Effector CD4-positive, alpha-beta T cell (primary cell): ENCODE results near the gene GSTT2B. TPM values are rescaled to one million over a fixed set of nuclear protein-coding genes. Genes with fewer than 3 reads are reported as not detected.
"Not testable (repeated sequence)": the region's sequence is repeated elsewhere in the genome, so short reads cannot be mapped to it uniquely, and the experiment has no call there.

Experiments
- DNase-seq: peaks from one replicate; pipeline ENCODE4 v3.0.0-alpha.2; 2020
- total RNA-seq: gene quantifications from one replicate; lab custom pipeline; 2026; lab: John Stamatoyannopoulos, UW

GSTT2B gene, protein sequence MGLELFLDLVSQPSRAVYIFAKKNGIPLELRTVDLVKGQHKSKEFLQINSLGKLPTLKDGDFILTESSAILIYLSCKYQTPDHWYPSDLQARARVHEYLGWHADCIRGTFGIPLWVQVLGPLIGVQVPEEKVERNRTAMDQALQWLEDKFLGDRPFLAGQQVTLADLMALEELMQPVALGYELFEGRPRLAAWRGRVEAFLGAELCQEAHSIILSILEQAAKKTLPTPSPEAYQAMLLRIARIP
- total RNA-seq, result not detected

DNA sequence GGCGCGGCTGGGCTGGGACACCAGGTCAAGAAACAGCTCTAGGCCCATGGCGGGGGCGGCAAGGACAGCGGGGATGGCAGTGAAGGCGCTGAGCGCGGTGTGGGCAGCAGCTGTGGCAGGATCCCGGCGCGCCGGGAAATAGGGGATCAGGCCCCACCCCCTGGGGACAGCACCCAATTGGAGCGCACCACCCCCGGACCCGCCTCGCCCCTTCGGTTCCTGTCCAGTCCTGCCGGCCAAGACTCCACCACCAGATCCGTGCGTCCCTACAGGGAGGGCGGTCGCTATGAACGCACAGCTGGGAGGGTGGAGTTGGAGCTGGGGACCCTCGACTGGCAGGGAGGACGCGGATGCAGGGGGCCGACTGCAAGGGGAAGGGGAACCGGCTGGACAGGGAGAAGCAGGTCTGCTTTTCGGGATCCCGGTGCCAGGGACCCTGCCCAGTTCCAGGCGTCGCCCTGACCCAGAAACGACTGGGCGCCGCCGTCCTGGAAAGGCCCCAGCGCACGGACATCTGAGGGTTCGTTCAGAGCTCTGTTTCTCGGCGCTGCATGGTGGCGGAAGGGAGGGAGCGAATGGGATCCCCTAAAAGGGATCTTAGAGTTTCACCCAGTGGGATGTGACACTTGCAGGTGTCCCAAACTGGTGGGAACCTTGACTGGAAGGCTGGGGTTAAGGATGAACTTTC is at the start of gene GSTT2B:
Gene GSTT2B, minus strand, starts transcription at position 112 of the 688 bp plus-strand sequence. Its CDS starts 64 bp downstream, at position 48.
- DNase-seq, result not testable (repeated sequence)

DNA sequence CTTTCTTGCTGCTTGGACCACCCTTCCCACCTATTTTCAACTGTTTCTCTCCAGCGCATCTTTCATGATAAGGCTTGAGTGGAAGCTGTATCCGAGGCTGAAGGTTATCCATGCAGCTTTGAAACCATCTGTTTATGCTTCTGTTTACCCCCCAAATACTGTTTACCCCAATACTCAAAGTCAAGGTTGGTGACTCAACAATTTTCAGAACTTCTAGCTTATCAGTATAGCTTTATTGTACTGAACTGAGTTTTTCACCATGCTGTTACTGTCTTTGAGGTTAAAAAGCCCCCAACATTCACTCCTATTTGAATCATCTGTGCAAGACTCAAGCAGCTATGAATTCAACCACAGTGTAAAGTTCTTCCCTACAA is 49.0 kb upstream of the GSTT2B start:
- no peak for DNase-seq

DNA sequence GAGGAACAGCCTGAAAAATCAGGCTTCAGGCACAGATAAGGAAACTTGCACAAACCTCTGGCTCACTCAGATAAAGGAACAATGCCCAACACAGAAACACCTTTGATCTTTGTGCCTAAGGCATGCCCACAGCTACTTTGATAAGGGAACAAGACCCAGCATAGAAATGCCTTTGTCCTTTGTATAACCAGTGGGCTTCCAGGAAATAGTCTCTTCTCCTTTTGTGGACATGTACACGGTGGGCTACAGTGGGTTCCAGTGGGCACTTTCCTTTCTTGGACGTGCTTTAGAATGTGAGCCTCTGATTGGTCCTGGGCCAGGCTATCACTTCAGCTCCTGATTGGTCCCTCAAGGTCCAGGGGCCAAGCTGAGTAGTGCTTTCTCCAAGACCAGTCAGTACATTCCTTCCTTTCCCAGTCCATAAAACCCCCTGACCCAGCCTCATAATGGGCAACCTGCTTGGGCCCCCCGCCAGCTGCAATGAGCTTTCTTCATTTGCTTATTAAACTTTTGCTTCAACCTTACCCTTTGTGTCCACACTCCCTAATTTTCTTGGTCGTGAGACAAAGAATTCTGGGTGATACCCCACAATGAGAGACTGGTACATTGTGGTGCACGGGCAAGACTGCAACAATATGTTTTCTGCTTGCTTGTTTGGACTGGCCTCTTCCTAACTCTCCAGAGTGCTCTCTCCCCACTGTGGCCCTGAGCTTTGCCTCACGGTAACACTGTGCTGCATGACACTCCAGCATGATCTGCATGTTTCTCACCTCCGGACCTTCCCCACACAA is 48.4 kb upstream of the GSTT2B start:
- no peak for DNase-seq

DNA sequence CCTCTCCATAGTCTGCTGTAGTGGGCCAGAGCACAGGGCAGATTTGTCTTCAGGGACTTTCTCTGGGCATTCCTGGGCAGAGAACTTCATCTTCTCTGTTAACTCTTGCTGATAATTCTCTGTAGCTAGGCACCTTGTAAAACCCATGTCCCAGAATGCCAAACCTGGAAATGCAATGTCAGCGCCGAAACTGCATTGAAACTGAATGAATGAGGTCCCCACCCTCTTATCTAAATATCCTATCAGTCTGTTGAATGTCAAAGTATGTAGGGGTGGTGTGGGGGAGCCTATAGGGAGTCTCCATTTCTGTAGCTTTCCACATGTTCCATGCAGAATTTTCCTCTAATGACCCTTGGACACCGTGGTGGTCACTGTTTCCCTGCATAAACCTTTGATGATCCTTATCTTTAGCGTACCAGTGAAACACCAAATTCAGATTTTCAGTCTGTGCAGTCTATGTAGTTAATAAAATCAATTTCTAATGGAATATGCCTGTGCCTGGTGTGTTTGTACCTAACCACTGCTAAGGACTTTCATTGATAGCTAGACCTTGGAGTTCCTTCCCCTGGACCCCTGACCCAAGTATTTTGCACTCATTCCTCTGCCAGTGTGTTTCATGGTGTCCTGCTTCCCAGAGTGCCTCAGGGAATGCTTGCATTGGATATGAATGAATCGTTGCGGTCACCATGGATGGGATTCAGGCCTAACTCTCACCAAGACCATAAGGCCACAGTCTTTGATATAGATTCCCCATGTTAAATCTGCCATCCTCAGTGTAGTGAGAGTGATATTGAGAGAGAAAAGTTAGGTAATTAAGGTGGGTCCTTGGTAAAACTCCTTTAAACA is 47.6 kb upstream of the GSTT2B start:
- no peak for DNase-seq

DNA sequence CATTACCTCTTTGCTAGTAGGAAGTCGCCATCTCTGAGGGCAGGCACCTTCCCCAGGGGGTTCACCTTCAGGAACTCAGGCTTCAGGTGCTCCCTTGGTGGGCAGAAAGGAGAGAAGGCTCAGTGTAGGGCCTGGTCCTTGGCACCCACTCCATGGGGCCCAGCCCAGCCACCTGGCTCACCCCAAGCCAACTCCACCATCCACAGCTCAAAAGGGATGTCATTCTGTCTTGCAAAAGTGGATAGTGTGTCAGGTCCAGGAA is 47.0 kb upstream of the GSTT2B start:
- DNase-seq, result no peak

DNA sequence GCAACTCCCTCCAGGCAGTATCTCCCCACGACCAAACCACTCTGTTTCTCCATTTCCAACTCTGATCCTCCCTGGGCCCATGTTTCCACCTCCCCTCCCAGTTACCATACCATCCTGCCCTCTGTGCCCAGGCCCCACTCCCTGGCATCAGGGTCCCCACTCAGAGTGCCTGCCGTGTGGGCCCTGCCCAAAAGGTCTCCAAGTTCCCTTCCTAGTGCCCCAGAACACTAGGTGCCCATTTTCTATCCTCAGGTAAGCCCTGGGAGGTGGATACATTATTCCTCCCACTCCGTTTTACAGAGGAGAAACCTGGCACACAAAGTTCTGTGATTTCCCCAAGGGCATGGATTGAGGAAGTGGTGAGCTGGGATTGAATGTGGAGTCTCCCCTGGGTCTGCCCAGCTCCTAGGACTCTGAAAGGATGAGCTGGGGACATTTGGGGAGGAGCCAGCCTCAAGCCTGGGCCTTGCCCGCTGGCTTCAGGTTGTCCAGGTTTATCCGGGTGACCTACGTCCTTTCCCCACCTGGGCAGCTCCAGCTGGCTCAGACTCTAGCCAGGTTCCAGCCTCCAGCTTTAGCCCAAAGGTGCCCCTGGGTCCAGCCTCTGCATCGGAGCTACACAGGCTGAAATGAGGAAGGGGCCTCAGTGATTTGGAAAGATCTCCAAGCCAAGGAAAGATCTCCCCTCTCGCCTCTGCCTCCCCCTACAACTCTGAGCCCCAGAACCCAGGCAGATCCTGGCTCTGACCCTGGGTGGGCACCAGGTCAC is 46.4 kb upstream of the GSTT2B start:
- no peak for DNase-seq

DNA sequence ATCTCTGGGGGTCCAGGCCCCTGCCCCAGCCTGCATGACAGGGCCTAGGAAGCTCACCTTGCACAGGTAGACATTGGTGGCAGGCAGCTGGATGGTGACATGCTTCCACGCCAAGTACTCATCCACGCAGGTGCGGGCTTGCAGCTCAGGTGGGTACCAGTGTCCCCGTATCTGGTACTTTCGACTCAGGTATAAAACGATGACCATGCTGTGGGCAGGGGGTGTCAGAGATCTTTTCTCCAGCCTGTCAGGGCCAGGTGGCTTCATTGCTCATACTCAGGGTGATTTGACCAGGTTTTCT is 45.9 kb upstream of the GSTT2B start:
- no peak for DNase-seq

DNA sequence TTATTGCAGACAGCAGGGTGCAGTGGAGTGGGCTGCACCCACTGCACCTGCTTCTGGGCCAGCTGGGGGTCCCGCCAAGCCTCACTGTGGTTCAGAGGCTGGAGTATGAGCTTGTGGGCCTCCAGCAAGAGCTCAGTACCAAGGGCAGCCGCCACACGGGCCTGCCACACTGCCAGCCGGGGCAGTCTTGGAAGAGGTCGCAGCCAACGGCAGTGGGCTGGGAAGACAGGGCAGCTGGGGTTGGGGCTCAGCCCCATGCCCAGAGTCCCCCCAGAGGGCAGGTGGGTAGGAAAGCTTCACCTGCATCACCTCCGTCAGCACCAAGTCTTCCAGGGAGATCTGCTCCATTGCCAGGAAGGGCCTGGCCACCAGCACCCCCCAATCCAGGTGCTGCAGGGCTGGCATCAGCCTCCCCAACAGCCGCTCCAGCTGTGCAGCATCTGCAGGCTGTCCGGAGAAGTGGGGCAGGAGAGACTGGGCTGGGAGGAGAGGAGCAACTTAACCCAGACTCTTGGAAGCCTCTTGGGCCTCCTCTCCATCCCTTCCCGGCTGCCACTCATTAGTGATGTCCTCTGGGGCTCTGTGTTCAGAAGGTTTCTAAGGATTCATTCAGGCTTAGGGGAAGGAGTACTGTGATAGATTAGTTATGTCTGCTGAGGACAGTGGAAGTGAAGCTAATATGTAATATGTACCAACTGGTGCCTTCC is 45.4 kb upstream of the GSTT2B start:
- no peak for DNase-seq

DNA sequence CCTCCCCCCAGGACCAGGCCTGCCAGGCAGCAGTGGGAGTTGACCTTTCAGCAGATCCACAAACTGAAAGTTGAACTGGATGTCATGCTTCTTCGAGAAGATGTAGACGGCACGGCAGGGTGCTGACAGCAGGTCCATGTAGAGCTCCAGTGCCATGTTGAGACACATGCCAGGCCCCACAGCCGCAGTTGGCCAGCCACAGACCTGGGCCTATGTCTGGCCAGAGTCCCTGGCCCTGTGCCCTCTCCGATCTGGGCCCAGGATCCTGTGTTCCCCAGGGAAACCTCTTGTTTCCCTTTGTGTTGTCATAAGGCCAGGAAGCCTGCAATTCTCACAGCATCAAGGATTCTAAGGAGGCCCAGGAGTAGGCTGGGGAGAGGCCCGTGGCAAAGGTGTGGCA is 44.2 kb upstream of the GSTT2B start, which contains the start of gene GSTT4:
Gene GSTT4, minus strand, starts transcription at position 253 of the 400 bp plus-strand sequence. Its CDS starts 97 bp downstream, at position 156.
- no peak for DNase-seq

DNA sequence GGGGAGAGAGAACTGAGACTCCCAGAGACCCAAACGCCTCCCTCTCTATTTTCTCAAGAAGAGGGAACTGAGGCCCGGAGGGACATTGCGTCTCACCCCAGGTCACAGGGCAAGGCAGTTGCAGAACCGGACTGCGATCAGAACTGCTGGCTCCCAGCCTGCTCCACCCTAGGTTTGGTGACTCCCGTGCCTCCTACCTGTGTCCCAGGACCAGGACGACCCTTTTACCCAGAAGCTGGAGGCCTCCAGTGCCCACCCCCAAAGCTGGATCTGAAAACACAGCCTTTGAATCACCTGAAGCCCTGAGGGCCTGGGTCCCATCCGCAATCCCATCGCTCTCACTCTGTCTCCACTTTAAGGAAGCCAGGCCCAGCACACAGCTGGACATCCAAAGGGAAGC is 42.9 kb upstream of the GSTT2B start:
- no peak for DNase-seq

DNA sequence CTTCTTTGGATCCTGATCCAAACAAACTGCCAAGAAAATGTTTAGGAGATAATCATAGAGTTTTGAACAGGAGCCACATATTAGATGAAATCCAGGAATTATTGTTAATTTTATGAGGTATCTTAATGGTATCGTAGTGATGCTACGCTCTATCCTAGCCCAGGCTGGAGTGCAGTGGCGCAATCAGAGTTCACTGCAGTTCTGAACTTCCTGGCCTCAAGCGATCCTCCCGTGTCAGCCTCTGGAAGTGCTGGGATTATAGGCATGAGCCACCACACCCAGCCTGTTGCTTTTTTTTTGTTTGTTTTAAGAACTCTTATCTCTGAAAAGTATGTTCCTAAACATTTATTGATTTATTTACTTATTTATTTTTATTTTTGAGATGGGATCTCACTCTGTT is 41.9 kb upstream of the GSTT2B start:
- no peak for DNase-seq

DNA sequence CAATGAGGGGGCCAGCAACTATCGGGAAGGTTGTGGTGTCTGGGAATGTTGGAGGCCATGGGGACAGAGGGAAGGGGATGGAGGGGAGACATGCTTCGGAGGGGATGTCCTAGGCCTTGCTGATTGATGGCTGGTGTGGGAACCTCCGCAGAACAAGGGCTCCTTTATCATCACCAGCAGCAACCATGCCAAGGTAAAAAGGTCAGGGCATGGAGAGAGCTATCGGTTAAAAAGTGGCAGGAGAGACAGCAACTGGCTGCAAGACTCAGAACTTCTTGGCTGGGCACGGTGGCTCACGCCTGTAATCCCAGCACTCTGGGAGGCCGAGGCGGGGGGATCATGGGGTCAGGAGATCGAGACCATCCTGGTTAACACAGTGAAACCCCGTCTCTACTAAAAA is 41.3 kb upstream of the GSTT2B start:
- no peak for DNase-seq

DNA sequence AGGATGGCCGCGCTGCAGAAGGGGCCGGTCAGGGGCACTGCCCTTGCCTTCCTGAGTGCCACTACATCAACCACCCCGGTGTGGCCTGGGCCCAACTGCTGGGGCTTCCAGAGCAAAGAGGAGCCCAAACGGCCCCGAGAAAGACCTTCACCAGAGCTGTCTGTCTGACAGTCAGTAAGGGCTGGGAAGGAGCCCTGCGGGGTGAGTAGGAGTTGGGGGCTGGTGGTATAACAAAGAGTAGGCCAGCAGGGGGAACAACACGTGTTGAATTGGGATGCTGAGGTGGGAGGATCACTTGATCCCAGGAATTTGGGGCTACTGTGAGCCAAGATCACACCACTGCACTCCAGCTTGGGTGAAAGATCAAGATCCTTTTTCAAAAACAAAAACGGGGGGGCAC is 40.3 kb upstream of the GSTT2B start:
- no peak for DNase-seq

DNA sequence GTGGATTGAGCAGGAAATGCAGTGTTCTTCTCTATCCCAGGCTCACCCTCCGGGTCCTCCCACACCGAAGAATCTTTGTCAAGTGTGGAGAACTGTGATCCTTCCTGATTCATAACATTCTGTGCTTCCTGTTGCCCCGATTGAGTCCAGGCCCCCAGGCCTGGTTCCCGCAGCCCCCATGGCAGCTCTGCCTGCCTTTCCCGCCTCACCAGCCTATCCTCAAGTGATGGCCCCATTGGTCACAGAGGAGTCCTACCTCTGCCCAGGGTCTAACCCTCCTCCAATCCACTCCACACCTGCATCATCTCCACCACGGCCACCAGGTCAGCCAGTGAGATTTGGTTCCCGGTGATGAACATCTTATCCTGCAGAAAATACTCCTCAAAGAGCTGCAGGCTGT is 38.8 kb upstream of the GSTT2B start:
- DNase-seq, result not testable (repeated sequence)

DNA sequence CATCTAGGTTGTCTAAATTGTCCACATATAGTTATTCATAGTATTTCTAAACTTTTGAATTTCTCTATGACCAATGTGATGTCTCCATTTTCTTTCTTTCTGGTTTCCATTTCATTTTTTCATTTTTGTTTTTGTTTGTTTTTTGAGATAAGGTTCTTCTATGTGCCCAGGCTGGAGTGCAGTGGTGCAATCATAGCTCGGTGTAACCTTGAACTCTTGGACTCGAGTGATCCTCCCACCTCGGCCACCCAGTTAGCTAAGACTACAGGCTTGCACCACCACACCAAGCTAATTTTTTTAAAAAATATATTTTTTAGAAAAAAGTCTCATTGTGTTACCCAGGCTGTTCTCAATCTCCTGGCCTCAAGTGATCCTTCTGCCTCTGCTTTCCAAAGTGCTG is 36.1 kb upstream of the GSTT2B start:
- no peak for DNase-seq

DNA sequence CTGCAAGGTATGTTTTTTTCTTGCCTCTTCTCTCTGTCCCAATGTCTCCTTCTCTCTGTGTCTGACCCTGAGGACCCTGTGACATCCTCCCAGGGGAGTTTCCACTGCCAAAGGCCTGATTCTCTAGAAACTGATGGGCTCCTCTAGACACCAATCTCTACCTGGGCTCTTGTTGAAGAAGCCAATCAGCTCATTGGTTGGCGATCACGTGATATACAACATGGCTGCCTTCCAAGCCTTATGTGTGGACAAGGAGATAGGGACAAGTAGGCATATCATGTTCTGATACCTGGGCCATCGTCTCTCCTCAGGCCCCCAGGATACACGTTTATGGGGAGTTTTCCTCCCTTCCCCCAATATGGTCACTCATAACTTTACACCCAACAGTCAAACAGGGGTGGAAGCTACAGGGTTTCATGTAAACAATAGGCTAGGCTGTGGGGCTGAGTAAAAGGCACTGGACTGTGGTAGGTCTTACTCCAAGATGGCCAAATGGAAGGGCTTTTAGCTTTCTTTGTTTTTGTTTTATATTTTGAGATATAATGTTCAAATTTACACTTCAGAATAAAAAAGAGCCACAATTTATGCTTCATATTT is 32.7 kb upstream of the GSTT2B start:
- not testable (repeated sequence) for DNase-seq

DNA sequence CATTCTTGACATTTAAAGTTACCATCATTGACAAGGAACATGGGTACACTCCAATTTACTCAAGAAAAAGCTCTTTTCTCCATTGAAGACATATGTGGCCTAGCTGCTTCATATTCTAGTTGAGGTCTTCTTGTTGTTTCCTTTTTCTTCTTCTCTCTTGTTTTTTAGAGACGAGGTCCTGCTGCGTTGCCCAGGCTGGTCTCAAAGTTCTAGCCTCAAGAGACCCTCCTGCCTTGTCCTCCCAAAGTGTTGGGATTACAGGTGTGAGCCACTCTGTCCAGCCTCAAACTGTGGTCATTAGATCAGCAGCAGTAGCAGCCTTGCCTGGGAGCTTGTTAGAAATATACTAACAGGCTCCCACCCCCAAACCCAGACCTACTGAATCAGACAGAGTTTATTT is 32.1 kb upstream of the GSTT2B start:
- DNase-seq, result not testable (repeated sequence)

DNA sequence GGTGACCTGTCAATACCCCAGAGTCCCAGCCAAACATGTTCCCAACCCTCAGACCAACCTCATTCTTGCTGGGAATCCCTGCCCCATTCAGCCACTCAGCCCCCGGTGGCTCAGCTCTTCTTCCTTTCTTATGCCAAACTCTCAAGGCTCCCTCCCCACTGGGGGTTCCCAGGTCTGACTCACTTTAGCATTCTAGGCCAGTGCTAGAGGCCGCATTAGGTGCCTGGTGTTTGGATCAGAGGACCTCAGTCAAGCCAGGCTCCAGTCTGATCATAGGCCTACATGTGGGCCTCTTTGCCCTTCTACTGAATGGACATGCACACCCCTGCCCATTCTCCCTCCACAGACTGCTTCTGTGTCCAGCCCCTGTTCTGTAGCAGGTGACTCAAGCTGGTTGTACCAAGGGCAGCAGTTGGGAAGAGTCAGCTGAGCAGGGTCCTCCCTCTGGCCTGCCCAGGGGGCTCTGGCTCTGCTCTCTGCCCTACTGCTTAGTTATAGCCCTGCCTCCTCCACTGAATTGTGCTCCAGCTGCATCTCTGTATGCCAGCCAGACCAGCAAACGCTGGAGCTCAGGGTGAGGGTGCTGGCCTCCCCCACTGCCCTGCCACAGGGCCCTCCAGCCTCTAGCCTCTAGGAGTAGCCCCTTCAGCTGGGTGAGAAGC is 28.7 kb upstream of the GSTT2B start:
- not testable (repeated sequence) for DNase-seq

DNA sequence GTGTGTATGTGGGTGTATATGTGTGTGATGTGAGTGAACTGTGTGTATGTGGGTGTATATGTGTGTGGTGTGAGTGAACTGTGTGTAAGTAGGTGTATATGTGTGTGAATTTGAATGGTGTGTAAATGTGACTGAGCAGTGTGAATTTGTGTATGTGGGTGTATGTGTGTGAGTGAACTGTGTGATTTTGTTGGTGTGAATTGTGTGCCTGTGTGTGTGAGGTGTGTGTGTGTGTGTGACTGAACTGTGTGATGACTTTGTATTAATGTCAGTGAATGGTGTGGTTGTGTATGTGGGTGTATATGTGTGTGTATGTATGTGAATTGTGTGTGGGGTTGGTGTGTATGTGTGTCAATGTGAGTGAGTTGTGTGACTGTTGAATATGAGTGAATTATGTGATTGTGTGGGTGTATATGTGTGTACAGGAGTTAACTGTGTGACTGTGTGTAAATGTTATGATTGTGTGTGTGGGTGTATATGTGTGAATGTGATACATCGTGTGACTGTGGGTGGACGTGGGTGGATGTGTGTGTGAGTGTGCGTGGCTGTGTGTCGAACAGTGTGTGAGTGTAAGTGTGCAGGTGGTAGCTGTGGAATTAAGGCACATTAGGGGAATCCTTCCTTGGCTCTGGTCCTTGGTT is 25.7 kb upstream of the GSTT2B start:
- not testable (repeated sequence) for DNase-seq

DNA sequence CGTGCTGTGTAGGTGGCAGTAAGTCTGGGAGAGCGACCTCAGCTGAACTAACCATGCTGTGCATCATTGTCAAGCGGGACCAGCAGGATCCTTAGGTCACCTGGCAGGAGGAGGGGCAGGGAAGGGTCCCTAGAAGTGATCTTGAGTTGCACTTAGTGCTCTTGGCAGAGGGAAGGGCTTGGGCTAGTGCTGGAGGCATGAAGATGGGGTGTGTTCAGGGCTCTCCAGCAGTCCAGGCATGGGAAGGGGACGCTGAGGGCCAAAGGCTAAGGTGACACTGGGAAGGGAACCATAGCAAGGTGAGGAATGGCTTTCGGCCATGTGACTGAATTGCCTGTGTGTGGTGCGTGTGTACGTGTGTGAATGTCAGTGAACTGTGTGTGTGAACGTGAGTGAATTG is 25.1 kb upstream of the GSTT2B start:
- not testable (repeated sequence) for DNase-seq
